ENCODE results near the gene CDH2.

DNA sequence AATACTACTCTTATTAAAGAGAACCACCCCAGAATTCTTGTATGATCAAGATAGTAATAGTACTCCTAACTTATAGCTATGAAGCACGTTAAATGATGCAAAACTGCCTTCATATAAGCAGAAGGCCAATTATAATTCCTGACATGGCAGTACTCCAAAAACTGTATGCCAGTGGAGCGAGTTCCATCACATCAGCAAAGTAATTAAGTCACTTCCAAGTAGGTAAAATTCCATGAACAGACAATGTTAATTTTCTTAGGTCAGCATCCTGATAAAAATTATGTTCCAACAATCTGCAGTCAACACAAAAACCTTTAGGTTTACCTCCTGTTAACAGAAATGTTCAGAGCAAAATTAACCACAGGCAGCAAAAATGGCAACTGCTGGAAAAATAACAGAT is 136.7 kb downstream of the CDH2 start:
- TF ChIP-seq POLR2AphosphoS5 (IDR thresholded peaks at IDR 0.05; ENCODE audit: low read depth) (no peak), EZH2 (IDR thresholded peaks at IDR 0.05; ENCODE audit: low read depth, unreplicated experiment) (no peak), EZH2phosphoT487 (IDR thresholded peaks at IDR 0.05; ENCODE audit: unreplicated experiment) (no peak), JUNB (IDR thresholded peaks at IDR 0.05; ENCODE audit: unreplicated experiment) (no peak), ZNF331 (CRISPR knock-in tag; IDR thresholded peaks at IDR 0.05; ENCODE audit: low read depth) (no peak), ZNF114 (CRISPR knock-in tag; IDR thresholded peaks at IDR 0.05) (no peak), CREB1 (CRISPR knock-in tag; IDR thresholded peaks at IDR 0.05; ENCODE audit: low read depth) (no peak)
- TF ChIP-seq, protein P1, sequence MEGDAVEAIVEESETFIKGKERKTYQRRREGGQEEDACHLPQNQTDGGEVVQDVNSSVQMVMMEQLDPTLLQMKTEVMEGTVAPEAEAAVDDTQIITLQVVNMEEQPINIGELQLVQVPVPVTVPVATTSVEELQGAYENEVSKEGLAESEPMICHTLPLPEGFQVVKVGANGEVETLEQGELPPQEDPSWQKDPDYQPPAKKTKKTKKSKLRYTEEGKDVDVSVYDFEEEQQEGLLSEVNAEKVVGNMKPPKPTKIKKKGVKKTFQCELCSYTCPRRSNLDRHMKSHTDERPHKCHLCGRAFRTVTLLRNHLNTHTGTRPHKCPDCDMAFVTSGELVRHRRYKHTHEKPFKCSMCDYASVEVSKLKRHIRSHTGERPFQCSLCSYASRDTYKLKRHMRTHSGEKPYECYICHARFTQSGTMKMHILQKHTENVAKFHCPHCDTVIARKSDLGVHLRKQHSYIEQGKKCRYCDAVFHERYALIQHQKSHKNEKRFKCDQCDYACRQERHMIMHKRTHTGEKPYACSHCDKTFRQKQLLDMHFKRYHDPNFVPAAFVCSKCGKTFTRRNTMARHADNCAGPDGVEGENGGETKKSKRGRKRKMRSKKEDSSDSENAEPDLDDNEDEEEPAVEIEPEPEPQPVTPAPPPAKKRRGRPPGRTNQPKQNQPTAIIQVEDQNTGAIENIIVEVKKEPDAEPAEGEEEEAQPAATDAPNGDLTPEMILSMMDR (conservative IDR thresholded peaks at IDR 0.05; ENCODE audit: low read depth in 2 of 2): no peak
- TF ChIP-seq, protein P2, sequence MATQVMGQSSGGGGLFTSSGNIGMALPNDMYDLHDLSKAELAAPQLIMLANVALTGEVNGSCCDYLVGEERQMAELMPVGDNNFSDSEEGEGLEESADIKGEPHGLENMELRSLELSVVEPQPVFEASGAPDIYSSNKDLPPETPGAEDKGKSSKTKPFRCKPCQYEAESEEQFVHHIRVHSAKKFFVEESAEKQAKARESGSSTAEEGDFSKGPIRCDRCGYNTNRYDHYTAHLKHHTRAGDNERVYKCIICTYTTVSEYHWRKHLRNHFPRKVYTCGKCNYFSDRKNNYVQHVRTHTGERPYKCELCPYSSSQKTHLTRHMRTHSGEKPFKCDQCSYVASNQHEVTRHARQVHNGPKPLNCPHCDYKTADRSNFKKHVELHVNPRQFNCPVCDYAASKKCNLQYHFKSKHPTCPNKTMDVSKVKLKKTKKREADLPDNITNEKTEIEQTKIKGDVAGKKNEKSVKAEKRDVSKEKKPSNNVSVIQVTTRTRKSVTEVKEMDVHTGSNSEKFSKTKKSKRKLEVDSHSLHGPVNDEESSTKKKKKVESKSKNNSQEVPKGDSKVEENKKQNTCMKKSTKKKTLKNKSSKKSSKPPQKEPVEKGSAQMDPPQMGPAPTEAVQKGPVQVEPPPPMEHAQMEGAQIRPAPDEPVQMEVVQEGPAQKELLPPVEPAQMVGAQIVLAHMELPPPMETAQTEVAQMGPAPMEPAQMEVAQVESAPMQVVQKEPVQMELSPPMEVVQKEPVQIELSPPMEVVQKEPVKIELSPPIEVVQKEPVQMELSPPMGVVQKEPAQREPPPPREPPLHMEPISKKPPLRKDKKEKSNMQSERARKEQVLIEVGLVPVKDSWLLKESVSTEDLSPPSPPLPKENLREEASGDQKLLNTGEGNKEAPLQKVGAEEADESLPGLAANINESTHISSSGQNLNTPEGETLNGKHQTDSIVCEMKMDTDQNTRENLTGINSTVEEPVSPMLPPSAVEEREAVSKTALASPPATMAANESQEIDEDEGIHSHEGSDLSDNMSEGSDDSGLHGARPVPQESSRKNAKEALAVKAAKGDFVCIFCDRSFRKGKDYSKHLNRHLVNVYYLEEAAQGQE (IDR thresholded peaks at IDR 0.05; ENCODE audit: unreplicated experiment): no peak
- TF ChIP-seq, protein P3, sequence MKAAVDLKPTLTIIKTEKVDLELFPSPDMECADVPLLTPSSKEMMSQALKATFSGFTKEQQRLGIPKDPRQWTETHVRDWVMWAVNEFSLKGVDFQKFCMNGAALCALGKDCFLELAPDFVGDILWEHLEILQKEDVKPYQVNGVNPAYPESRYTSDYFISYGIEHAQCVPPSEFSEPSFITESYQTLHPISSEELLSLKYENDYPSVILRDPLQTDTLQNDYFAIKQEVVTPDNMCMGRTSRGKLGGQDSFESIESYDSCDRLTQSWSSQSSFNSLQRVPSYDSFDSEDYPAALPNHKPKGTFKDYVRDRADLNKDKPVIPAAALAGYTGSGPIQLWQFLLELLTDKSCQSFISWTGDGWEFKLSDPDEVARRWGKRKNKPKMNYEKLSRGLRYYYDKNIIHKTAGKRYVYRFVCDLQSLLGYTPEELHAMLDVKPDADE (IDR thresholded peaks at IDR 0.05): no peak
